A549 (cell line): ENCODE results near the gene PTPRD.

Experiments used
- CHD2 ChIP-seq: fragments of 150-350 bp; IDR thresholded peaks from 2 replicates; pipeline ENCODE4 v1.6.1; 2014; ENCODE audit warnings: low read length; ENCODE audit not compliant: partially characterized antibody
- EHMT2 ChIP-seq: fragments of 200-600 bp; sonication (generic); IDR thresholded peaks from 2 replicates; pipeline ENCODE4 v1.6.1; 2016; ENCODE audit warnings: antibody characterized with exemption, low read depth, mild to moderate bottlenecking, moderate library complexity
- KDM1A ChIP-seq: fragments of 200-600 bp; sonication (generic); IDR thresholded peaks from 2 replicates; pipeline ENCODE4 v1.6.1; 2016; ENCODE audit warnings: low read depth, mild to moderate bottlenecking
- KDM5A ChIP-seq: fragments of 200-600 bp; sonication (generic); IDR thresholded peaks from 2 replicates; pipeline ENCODE4 v1.6.1; 2016; ENCODE audit warnings: antibody characterized with exemption, mild to moderate bottlenecking
- MAFK ChIP-seq: fragments of 450-650 bp; IDR thresholded peaks from 2 replicates; pipeline ENCODE4 v1.6.1; 2014; ENCODE audit not compliant: partially characterized antibody
- NPAS2 ChIP-seq: fragments of 250-450 bp; sonication (Bioruptor Pico); IDR thresholded peaks from 2 replicates; pipeline ENCODE4 v1.8.0; 2022; ENCODE audit warnings: mild to moderate bottlenecking, moderate library complexity, borderline replicate concordance
- POLR2A ChIP-seq: IDR thresholded peaks from 2 replicates; pipeline ENCODE4 v1.6.1; 2012; ENCODE audit warnings: mild to moderate bottlenecking, low read length
- RAD21 ChIP-seq, 2 experiments: fragments of >200 bp in 1 of 2; sonication (Bioruptor Twin) in 1 of 2; formaldehyde crosslinking in 1 of 2; IDR thresholded peaks in 1 of 2; conservative IDR thresholded peaks in 1 of 2; 2 replicates in 1 of 2; 3 replicates in 1 of 2; pipeline ENCODE4 v1.6.1; 2012 to 2018; ENCODE audit warnings: inconsistent platforms in 1 of 2
- RNF2 ChIP-seq: fragments of 200-600 bp; sonication (generic); IDR thresholded peaks from 2 replicates; pipeline ENCODE4 v1.6.1; 2016; ENCODE audit warnings: low read depth, mild to moderate bottlenecking, antibody characterized with exemption, moderate library complexity, borderline replicate concordance
- SMC3 ChIP-seq: fragments of >200 bp; sonication (Bioruptor Twin); formaldehyde crosslinking; IDR thresholded peaks from 3 replicates; pipeline ENCODE4 v1.6.1; 2018; ENCODE audit warnings: inconsistent platforms
- SREBF2 ChIP-seq: fragments of 450-650 bp; IDR thresholded peaks from 2 replicates; pipeline ENCODE4 v1.6.1; 2014; ENCODE audit warnings: mild to moderate bottlenecking, moderate library complexity
- ZFP36 ChIP-seq: fragments of 450-650 bp; IDR thresholded peaks from 2 replicates; pipeline ENCODE4 v1.6.1; 2014; ENCODE audit warnings: borderline replicate concordance; ENCODE audit not compliant: partially characterized antibody
- TF ChIP-seq, protein P1 (sequence below): fragments of >200 bp; sonication (Bioruptor Twin); formaldehyde crosslinking; IDR thresholded peaks from 3 replicates; pipeline ENCODE4 v1.5.1; 2016

DNA sequence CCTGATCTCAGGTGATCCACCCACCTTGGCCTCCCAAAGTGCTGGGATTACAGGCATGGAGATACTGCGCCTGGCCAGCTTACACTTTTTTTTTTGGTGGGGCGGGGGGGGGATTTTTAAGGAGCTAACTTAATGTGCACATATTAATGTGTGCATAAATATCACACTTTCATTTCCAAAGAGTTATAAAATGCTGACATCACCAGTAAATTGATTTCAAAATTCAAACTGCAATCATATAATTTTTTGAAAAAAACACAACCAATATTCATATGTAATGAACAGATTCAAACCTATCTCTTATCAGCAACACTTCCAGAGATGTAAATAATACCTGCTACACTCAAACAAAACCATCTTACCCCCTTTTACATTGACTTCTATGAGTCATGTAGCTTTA is 1806.7 kb downstream of the PTPRD start:
- TF ChIP-seq, protein P1, sequence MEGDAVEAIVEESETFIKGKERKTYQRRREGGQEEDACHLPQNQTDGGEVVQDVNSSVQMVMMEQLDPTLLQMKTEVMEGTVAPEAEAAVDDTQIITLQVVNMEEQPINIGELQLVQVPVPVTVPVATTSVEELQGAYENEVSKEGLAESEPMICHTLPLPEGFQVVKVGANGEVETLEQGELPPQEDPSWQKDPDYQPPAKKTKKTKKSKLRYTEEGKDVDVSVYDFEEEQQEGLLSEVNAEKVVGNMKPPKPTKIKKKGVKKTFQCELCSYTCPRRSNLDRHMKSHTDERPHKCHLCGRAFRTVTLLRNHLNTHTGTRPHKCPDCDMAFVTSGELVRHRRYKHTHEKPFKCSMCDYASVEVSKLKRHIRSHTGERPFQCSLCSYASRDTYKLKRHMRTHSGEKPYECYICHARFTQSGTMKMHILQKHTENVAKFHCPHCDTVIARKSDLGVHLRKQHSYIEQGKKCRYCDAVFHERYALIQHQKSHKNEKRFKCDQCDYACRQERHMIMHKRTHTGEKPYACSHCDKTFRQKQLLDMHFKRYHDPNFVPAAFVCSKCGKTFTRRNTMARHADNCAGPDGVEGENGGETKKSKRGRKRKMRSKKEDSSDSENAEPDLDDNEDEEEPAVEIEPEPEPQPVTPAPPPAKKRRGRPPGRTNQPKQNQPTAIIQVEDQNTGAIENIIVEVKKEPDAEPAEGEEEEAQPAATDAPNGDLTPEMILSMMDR: no peak
- TF ChIP-seq POLR2A (no peak), EHMT2 (no peak), CHD2 (no peak), ZFP36 (no peak), RAD21 (conservative IDR thresholded peaks at IDR 0.05 in 1 of 2, IDR thresholded peaks at IDR 0.05 in 1 of 2) (no peak), RNF2 (no peak), MAFK (peak; percentile 70), SMC3 (no peak), NPAS2 (CRISPR knock-in tag) (no peak), KDM1A (no peak), KDM5A (no peak), SREBF2 (no peak)
